Stimulated activated CD4-positive, alpha-beta T cell treated with anti-CD3 and anti-CD28 coated beads, Interleukin-15, amount 100 ng/mL, for 48 hours (primary cell): ENCODE results near the gene DCK.

Experiments
- DNase-seq, 2 donors: peaks; one replicate each; pipeline ENCODE4 v3.0.0-alpha.2; 2020; ENCODE audit warnings: low read depth in 2 of 2

The DCK gene

GRCh38 chr4:71063711-71064110, 70.3 kb downstream of the DCK start:
- DNase-seq: no peak

GRCh38 chr4:71064521-71064920, 71.1 kb downstream of the DCK start:
- no peak for DNase-seq

GRCh38 chr4:71065991-71066510, 72.6 kb downstream of the DCK start:
- no peak for DNase-seq

- DNase-seq: no peak
Measured at GRCh38 chr4:71066737-71067716, 73.6 kb downstream of the DCK start.

GRCh38 chr4:71069063-71069462, 75.6 kb downstream of the DCK start:
- no peak for DNase-seq

GRCh38 chr4:71070015-71070414, 76.6 kb downstream of the DCK start:
- no peak for DNase-seq

- no peak for DNase-seq
Measured at GRCh38 chr4:71074452-71075299, 81.2 kb downstream of the DCK start.
